GM12891 (cell line): ENCODE measurements around the gene DUSP11.
"Not testable (repeated sequence)": the region's sequence is repeated elsewhere in the genome, so short reads cannot be mapped to it uniquely, and the experiment has no call there.

Experiments used
- DNase-seq: peaks from one replicate; pipeline ENCODE4 v3.0.0; 2011; ENCODE audit warnings: low spot score; ENCODE audit not compliant: insufficient read length
- FAIRE-seq: peaks from 2 replicates; lab custom pipeline; 2011; peaks lifted over from hg19 to GRCh38; lab: Jason Lieb, UNC
- PAX5 ChIP-seq: IDR thresholded peaks from 2 replicates; pipeline ENCODE4 v1.6.1; 2011; ENCODE audit warnings: low read length, moderate library complexity, mild to moderate bottlenecking; ENCODE audit not compliant: insufficient read depth, severe bottlenecking
- POLR2A ChIP-seq: IDR thresholded peaks from 2 replicates; pipeline ENCODE4 v1.6.1; 2011; ENCODE audit warnings: low read depth, low read length, control low read depth
- POLR2AphosphoS5 ChIP-seq: IDR thresholded peaks from 2 replicates; pipeline ENCODE4 v1.6.1; 2011; ENCODE audit warnings: low read depth, low read length, control low read depth
- POU2F2 ChIP-seq: IDR thresholded peaks from 2 replicates; pipeline ENCODE4 v1.6.1; 2011; ENCODE audit warnings: low read depth, mild to moderate bottlenecking, control low read depth, low read length, moderate library complexity
- SPI1 ChIP-seq: IDR thresholded peaks from 2 replicates; pipeline ENCODE4 v1.6.1; 2011; ENCODE audit warnings: low read depth, low read length, control low read depth
- TAF1 ChIP-seq: IDR thresholded peaks from 2 replicates; pipeline ENCODE4 v1.6.1; 2011; ENCODE audit warnings: low read depth, low read length, control low read depth

DUSP11 gene

GRCh38 chr2:73772819-73773218, 7.1 kb downstream of the DUSP11 start:
- FAIRE-seq, result no peak
- no peak for DNase-seq
- no peak for TF ChIP-seq POLR2AphosphoS5
- no peak for TF ChIP-seq POU2F2
- no peak for TF ChIP-seq PAX5
- TF ChIP-seq TAF1, result no peak
- TF ChIP-seq POLR2A, result no peak
- no peak for TF ChIP-seq SPI1

GRCh38 chr2:73770725-73771124, 9.2 kb downstream of the DUSP11 start:
- DNase-seq, result no peak
- no peak for FAIRE-seq
- TF ChIP-seq PAX5, result no peak
- TF ChIP-seq SPI1, result no peak
- TF ChIP-seq POLR2A, result no peak
- no peak for TF ChIP-seq POU2F2
- TF ChIP-seq TAF1, result no peak
- TF ChIP-seq POLR2AphosphoS5, result no peak

- FAIRE-seq (no peak), DNase-seq (no peak)
- no peak for TF ChIP-seq SPI1
- no peak for TF ChIP-seq POLR2AphosphoS5
- no peak for TF ChIP-seq POU2F2
- no peak for TF ChIP-seq TAF1
- no peak for TF ChIP-seq PAX5
- no peak for TF ChIP-seq POLR2A
Observed at GRCh38 chr2:73766994-73767393, 12.9 kb downstream of the DUSP11 start.

- no peak for TF ChIP-seq SPI1
- TF ChIP-seq POLR2AphosphoS5, result no peak
- no peak for TF ChIP-seq PAX5
- no peak for TF ChIP-seq POU2F2
- no peak for TF ChIP-seq TAF1
- TF ChIP-seq POLR2A, result no peak
- FAIRE-seq, result no peak
- DNase-seq, result no peak
Observed at GRCh38 chr2:73766349-73766748, 13.6 kb downstream of the DUSP11 start.

- no peak for DNase-seq
- TF ChIP-seq POLR2AphosphoS5 (no peak), POLR2A (no peak), TAF1 (no peak), PAX5 (no peak), SPI1 (no peak), POU2F2 (no peak)
- no peak for FAIRE-seq
Observed at GRCh38 chr2:73764945-73765344, 15.0 kb downstream of the DUSP11 start.

GRCh38 chr2:73762571-73762970, 17.3 kb downstream of the DUSP11 start:
- DNase-seq (no peak), FAIRE-seq (no peak)
- TF ChIP-seq PAX5, result no peak
- TF ChIP-seq POLR2AphosphoS5, result no peak
- no peak for TF ChIP-seq POU2F2

- FAIRE-seq (no peak), DNase-seq (no peak)
- TF ChIP-seq PAX5 (no peak), TAF1 (no peak), POLR2A (no peak), POU2F2 (no peak), SPI1 (no peak), POLR2AphosphoS5 (no peak)
Observed at GRCh38 chr2:73759904-73760303, 20.0 kb downstream of the DUSP11 start.

- no peak for DNase-seq
- no peak for FAIRE-seq
- TF ChIP-seq POLR2A (no peak), PAX5 (no peak), POLR2AphosphoS5 (no peak), POU2F2 (no peak)
Observed at GRCh38 chr2:73759285-73759764, 20.6 kb downstream of the DUSP11 start.

GRCh38 chr2:73754332-73754731, 25.6 kb downstream of the DUSP11 start:
- not testable (repeated sequence) for FAIRE-seq, DNase-seq

- TF ChIP-seq POLR2A, result no peak
- TF ChIP-seq POLR2AphosphoS5, result no peak
- TF ChIP-seq SPI1, result no peak
- TF ChIP-seq PAX5, result no peak
- TF ChIP-seq TAF1, result no peak
- TF ChIP-seq POU2F2, result no peak
- no peak for DNase-seq
- FAIRE-seq, result no peak
Observed at GRCh38 chr2:73749314-73749713, 30.6 kb downstream of the DUSP11 start.

GRCh38 chr2:73746877-73747208, 33.1 kb downstream of the DUSP11 start:
- FAIRE-seq (no peak), DNase-seq (no peak)
- TF ChIP-seq SPI1, result no peak
- no peak for TF ChIP-seq POLR2AphosphoS5
- no peak for TF ChIP-seq POU2F2
- TF ChIP-seq TAF1, result no peak
